ENCODE results near the gene BRSK2.
A peak's percentile ranks its signal among the peaks of the same experiment; 100 is the strongest.

Gene BRSK2

GRCh38 chr11:1484695-1485503, 95.2 kb downstream of the BRSK2 start:
- DNase-seq: no peak

DNA sequence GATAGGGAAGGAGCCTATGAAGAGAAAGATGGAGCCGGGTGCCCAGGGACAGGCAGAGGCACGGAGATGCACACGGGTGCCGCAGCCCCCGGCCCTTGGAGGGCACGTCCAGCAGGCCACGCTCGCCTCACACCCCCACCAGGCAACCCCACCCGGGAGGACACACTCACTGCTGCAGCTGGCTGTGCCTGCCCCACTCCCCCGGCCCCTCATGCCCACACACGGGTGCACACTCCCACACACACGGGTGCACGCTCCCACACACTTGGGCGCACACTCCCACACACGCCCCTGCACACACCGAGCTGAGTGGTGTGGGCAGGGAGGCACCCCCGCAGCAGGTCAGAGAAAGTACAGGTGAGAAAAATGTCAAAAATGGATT, 95.8 kb downstream of the BRSK2 start:
- no peak for DNase-seq

GRCh38 chr11:1486054-1486825, 96.5 kb downstream of the BRSK2 start, which contains the start of gene MOB2:
MOB2 (minus strand) TSS chr11:1486779; CDS start chr11:1486556, 223 bp downstream.
- DNase-seq: peak; percentile 9

DNA sequence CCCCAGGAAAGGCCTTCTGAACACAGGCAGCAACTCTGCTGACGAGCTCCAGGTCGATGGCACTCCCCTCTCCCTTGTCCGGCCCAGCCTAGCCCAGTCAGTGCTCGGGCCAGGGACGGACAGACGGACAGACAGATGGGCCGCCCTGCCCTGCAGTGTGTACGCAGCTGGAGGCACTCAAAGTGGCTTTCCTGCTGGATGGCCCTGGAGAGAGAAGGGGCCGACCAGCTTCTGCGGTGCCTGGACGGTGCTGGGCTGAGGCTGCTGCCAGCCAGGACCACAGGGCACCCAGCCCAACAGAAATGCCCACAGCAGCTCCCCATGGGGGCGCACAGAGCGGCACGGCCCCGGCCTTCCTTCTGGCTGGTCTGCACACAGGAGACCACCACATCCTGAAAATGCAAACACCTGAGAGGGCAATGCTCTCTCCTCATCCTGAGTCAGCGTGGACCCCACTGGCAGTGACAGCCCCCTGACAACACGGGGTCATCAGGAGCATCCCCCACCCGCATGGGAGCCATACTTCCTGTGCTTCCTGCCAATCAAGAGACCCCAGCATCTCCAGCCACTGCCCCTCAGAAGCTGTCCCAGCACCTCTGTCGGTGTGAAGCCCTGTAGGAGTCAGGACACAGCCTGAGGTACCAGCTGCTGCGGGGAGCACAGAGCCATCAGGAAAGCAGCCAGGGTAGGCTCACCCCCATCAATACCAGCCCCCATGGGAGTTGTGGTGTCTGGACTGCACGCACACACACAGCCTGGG, 97.5 kb downstream of the BRSK2 start:
- no peak for DNase-seq

GRCh38 chr11:1487851-1488574, 98.3 kb downstream of the BRSK2 start:
- no peak for DNase-seq

GRCh38 chr11:1488575-1489180, 98.9 kb downstream of the BRSK2 start:
- no peak for DNase-seq

GRCh38 chr11:1490651-1491050, 100.9 kb downstream of the BRSK2 start:
- DNase-seq: no peak

DNA sequence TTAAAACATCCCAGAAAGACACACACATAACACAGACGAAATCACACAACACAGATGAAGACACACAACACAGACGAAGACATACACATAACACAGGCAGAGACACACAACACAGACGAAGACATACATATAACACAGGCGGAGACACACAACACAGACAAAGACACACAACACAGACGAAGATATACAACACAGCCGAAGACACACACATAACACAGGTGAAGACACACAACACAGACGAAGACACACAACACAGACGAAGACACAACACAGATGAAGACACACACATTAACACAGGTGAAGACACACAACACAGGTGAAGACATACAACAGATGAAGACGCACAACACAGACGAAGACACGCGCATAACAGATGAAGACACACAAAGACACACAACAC, 101.6 kb downstream of the BRSK2 start:
- DNase-seq: no peak

DNA sequence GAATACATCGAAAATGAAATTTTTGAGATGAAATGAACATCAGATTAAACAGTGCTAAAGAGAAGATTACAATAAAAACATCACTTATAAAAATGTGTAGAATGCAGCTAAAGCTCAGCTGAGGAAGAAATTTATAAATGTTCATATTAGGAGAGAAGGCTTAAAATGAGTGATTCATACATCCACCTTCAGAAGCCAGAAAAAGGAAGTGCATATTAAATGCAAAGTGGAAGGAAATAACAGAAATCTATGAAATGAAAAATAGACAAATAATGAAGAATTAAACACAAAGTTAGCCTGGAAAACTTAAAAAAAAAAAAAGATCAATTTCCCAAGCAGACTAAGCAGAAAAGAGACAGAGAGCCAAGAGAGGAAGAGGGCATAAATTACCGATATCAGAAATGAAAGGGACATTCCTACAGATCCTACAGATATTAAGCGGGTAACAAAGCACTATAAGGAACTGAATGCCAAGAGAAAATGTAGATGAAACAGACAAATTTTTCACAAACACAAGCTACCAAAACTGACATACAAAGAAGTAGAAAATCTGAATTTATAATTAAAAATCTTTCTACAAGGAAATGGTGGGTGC, 104.0 kb downstream of the BRSK2 start:
- DNase-seq: no peak

DNA sequence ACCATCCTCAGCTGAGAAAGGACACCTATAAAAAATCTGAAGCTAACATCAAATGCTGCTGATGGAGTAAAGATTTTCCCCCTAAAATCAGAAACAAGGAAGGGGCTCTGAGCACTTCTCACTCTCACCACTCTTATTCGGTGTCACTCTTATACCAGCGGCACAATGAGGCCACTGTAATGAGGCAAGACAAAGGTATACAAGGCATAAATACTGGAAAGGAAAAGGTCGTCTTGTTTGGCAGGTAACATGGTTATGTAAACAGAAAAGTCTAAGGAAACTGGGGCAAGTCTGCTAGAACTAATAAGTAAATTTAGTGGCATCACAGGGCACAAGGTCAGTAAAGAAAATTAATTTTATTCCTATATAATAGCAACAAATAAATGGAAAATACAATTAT, 104.9 kb downstream of the BRSK2 start:
- no peak for DNase-seq

GRCh38 chr11:1496091-1496760, 106.5 kb downstream of the BRSK2 start:
- DNase-seq: no peak

DNA sequence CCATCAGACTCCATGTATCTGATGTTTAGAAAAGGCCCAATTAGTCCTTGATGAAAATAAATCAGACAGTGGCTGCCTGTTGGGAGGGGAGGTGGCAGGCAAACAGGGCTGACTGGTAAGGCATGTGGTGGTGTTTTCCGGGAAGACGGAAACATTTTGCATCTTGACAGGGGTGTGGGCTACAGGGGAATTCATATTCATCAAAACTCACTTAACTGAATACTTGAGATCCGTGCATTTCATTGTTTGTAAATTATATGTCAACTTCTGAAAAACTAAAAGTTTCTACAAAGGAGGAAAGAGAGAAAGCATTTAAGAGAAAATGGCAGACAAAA, 107.0 kb downstream of the BRSK2 start:
- no peak for DNase-seq

DNA sequence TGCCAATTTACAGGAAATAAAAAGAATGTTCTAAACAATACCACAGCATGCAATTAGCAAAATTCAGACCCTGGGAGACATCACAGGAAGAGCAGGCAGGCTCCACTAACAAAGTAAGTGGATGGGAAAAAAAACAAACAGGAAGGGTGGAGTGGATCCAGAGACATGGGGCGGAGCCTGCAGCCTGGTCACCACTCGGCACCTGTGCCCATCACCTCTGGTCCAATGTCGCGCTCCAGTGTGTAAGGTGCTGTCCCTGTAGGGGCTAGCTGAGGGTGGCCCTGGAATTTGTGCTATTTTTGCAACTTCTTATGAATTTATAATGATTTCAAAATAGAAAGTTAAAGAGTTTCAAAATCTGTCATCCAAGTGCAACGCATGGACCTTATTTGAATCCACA, 107.9 kb downstream of the BRSK2 start:
- no peak for DNase-seq

DNA sequence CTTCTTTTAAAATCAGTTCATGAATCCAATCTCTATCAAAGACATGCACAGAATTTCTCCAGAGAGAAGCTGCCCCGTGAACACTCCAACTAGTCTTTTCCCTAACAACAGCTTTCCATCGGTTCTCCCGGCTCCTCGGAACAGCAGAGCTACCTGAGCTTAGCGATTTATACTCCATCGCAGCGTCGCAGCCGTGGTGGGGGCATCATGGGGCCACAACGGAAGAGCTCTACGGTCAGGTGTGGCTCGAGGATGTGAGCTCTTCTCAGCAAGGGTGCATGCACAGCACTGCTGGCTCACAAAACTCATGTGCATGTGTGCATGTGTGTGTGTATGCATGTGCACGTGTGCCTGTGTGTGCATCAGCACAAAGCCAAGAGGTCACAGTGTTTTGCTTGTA, 108.5 kb downstream of the BRSK2 start:
- DNase-seq: no peak

- no peak for DNase-seq
Measured at GRCh38 chr11:1499261-1499890, 109.6 kb downstream of the BRSK2 start.

- DNase-seq: no peak
Measured at GRCh38 chr11:1499899-1500298, 110.2 kb downstream of the BRSK2 start.

DNA sequence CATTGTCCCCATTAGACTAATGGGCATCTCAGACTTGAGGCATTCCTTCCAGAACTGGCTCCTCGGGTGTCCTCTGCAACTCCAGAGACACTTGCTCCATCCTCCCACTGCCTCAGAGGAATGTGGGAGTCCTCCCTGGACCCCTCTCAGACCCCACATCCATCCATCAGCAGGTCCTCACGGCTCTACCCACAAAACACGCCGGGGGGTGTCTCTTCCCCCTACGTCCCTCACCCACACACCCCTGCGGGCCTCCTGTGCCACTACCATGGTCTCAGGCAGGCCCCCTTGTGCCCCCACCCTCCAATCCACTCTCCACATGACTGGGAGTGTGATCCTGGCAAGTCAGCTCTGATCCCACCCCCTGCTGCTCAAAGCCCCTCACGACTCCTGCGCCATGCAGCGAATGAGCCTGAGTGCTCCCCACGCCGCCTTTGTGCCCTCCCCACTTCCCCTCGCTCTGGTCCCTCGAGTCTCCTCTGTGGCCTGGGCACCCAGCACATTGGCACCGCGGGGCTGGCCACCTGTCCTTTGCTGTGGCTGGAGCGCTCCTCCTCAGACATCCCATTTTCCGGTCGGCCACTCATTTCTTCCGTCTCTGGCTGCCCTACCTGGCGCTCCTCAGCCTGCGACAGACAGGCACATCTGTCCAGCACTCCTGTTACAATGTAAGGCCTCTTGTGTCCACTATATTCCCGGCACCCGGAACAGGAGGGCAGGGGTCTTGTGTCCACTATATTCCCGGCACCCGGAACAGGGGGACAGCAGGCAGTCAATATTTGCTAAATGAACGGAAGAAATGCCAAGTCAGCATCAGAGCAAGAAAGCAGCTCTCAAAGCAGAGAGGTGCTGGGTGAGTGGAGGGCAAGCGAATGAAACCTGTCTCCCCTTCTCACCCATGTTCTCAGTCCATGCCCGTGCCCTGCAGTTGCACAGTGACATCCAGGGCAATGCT, 111.0 kb downstream of the BRSK2 start:
- no peak for DNase-seq

GRCh38 chr11:1501421-1502167, 111.9 kb downstream of the BRSK2 start:
- DNase-seq: no peak

Measured in kidney glomerular epithelial cell (primary cell).